Measurements from ENCODE around the gene MAML3.

MAML3 gene

DNA sequence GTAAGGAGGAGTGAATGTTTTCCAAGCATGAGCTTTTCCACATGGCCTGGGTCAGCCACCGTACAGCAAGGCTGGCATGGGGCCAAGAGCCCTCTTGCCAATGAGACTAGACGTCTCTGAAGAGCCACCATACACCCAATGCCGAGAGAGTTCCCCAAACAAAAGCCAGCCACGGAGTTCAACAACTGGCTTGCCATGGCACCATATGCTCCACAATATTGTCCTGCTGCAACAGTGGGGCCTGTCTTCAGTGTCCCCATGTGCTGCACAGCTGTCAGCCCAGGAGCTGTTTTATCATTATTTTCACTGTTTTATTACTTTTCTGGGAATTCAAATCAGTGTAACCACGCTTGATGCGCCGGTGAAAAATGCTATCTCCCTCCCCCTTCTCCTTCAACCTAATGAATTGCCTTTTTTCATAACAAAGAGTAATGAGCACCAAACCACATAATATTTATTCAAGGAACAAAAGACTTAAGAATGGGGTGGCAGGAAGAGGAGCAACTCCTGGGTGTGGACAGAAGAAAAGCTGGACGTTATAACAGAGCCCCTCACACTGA lies 18.4 kb downstream of the MAML3 start:
- no peak overlapping the region for H3K4me3 ChIP-seq
- DNase-seq, result no peak
- intact Hi-C loops (cut with DNase I; ENCODE audit: low total_unique reads), result no loop called here

DNA sequence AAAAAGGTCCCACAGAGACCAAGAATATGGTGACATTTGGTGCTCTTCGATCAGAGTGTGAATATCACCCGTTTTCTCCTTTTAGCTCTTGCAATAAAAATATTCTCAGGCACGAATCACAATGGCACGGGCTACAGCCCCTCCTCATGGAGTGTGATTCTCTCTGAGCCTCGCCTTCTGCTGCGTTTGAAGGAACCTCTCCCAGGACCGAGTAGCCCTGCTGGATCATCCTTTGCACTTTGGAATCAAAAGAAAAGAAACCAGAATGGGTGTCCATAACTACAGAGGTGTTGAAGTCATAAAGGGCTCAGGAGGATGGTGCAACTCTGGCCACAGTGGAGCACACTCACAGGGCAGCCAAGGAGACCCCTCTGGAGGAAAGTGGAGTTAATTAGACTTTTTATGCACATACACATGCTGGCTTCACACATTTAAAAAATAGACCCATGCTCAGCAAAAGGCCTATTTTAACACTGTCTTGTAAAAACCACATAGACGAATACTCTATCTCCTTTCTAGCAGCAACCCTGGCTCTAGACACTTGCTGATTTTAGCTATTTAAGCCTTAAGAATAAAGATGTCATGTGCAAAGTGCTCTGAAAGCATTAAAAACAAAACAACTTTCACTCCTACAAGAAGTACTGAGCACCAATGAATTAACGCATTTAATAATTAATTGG lies 19.1 kb downstream of the MAML3 start:
- Histone ChIP-seq H3K27ac (no peak overlapping the region), H3K27me3 (no peaks in the 10 kb centered on the region), H3K9me3 (no peaks in the 10 kb centered on the region), H3K4me3 (no peak overlapping the region), H3K4me1 (peaks cover 0 to 42% (median 7%) of the 10 kb centered on the region in 4 donors), H3K36me3 (no peaks in the 10 kb centered on the region)
- intact Hi-C loops (cut with DNase I; ENCODE audit: low total_unique reads), result no loop called here
- no peak for DNase-seq
- TF ChIP-seq, protein P1, sequence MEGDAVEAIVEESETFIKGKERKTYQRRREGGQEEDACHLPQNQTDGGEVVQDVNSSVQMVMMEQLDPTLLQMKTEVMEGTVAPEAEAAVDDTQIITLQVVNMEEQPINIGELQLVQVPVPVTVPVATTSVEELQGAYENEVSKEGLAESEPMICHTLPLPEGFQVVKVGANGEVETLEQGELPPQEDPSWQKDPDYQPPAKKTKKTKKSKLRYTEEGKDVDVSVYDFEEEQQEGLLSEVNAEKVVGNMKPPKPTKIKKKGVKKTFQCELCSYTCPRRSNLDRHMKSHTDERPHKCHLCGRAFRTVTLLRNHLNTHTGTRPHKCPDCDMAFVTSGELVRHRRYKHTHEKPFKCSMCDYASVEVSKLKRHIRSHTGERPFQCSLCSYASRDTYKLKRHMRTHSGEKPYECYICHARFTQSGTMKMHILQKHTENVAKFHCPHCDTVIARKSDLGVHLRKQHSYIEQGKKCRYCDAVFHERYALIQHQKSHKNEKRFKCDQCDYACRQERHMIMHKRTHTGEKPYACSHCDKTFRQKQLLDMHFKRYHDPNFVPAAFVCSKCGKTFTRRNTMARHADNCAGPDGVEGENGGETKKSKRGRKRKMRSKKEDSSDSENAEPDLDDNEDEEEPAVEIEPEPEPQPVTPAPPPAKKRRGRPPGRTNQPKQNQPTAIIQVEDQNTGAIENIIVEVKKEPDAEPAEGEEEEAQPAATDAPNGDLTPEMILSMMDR (IDR thresholded peaks at IDR 0.05), result no peak

More for the DNA sequence above, 18.4 kb downstream of the MAML3 start:
- Histone ChIP-seq H3K36me3 (no peaks in the 10 kb centered on the region), H3K4me1 (peaks cover 0 to 42% (median 7%) of the 10 kb centered on the region in 4 donors), H3K27me3 (no peaks in the 10 kb centered on the region), H3K9me3 (no peaks in the 10 kb centered on the region), H3K27ac (no peak overlapping the region)
- TF ChIP-seq, protein P1 (IDR thresholded peaks at IDR 0.05), result no peak

DNA sequence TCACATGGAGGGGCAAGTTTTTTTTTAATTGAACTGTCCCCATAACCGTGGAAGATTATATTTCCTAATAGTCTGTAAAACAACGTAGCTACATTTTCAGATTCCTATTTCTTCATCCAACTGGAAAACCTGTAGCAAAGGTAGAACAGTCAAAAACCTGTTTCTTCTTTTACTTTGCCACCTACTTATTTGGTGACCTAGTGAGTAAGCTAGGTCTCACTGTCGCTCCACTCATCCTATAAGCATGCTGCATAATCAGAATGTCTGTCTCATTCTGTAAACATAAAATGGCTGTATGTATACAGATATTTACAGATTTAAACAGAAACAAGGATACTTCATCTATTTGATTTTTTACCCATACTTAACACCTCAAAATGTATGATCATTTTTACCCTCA lies 20.4 kb downstream of the MAML3 start:
- no peak for DNase-seq
- Histone ChIP-seq H3K4me3 (no peak overlapping the region), H3K36me3 (no peaks in the 10 kb centered on the region), H3K4me1 (peaks cover 0 to 36% (median 7%) of the 10 kb centered on the region in 4 donors), H3K27ac (no peak overlapping the region), H3K9me3 (no peaks in the 10 kb centered on the region), H3K27me3 (no peaks in the 10 kb centered on the region)
- intact Hi-C loops (cut with DNase I; ENCODE audit: low total_unique reads), result loop anchor here (2.0 kb wide), 1 partner anchor 69 kb away; no protein-coding TSS in a partner anchor
- TF ChIP-seq, protein P1 (IDR thresholded peaks at IDR 0.05), result no peak

DNA sequence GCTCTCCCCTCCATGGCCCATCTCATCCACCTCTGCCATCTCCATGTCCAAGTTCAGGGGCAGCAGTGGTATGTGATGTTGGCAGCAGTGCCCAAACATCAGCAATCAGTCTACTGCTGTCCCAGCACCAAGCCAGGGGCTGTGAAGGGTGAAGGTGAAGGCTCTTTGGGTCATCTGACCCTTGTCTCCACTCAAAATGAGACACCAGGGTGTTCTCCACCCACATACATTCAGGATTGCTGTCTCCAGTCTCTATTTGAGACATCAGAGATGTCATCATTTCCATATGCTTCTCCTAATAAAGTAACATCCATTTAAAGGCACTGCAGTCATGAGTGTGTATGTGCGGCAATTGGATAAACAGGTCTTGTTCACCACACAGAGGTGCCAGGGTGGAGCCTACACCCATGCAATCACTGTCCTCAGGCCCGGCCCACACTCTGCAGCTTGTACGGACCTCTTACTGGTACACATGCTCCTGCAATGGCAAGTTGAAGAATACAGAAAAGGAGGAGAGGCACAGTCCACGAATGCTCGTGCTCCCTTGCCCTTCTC lies 22.2 kb downstream of the MAML3 start:
- Histone ChIP-seq H3K9me3 (no peaks in the 10 kb centered on the region), H3K27ac (no peak overlapping the region), H3K27me3 (no peaks in the 10 kb centered on the region), H3K4me1 (peaks cover 0 to 28% (median 9%) of the 10 kb centered on the region in 4 donors), H3K4me3 (no peak overlapping the region), H3K36me3 (no peaks in the 10 kb centered on the region)
- DNase-seq, result no peak
- intact Hi-C loops (cut with DNase I; ENCODE audit: low total_unique reads), result loop anchor here (2.0 kb wide), 1 partner anchor 71 kb away; no protein-coding TSS in a partner anchor
- TF ChIP-seq, protein P1 (IDR thresholded peaks at IDR 0.05), result no peak

DNA sequence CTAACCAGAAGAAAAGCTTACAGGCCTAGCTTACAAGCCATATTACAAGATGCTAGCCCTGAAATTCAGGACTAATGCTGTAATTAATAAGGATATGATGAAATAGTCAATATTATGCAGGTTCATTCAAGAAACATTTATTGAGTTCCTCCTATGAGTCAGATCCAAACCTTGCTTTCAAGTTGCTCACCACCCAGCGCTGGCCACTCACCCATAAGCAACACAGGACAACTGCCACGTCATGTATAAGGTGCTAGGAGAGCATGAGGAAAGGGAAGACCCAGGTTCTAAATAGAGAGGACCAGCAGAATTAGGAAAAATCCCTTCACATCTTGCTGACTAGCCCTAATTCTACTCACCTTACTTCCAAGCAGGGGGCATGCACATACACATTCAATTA lies 23.3 kb downstream of the MAML3 start:
- no peak for DNase-seq
- Histone ChIP-seq H3K4me3 (no peak overlapping the region), H3K27ac (no peak overlapping the region), H3K9me3 (no peaks in the 10 kb centered on the region), H3K27me3 (no peaks in the 10 kb centered on the region), H3K36me3 (no peaks in the 10 kb centered on the region), H3K4me1 (peaks cover 0 to 17% (median 6%) of the 10 kb centered on the region in 4 donors)
- TF ChIP-seq, protein P1 (IDR thresholded peaks at IDR 0.05), result no peak
- intact Hi-C loops (cut with DNase I; ENCODE audit: low total_unique reads), result no loop called here

All from tibial artery (tissue), 4 donors.